Stimulated activated CD4-positive, alpha-beta T cell treated with anti-CD3 and anti-CD28 coated beads, Interleukin-15, amount 100 ng/mL, for 1 hour (primary cell): ENCODE data around the gene CALR3.
"Not testable (repeated sequence)": the region's sequence is repeated elsewhere in the genome, so short reads cannot be mapped to it uniquely, and the experiment has no call there.

Experiments
- DNase-seq, 2 donors: peaks; one replicate each; pipeline ENCODE4 v3.0.0-alpha.2; 2020; ENCODE audit warnings: low read depth in 1 of 2, low spot score in 1 of 2

The CALR3 gene

GRCh38 chr19:16497042-16497441, 1.1 kb upstream of the CALR3 start:
- DNase-seq = no peak

- no peak for DNase-seq
These were observed 631 bp upstream of the CALR3 start for GRCh38 chr19:16496613-16496983.

GRCh38 chr19:16486476-16486875, 9.5 kb downstream of the CALR3 start:
- DNase-seq = not testable (repeated sequence)

- DNase-seq = no peak
These were observed 13.2 kb downstream of the CALR3 start for GRCh38 chr19:16482745-16483144.

GRCh38 chr19:16477311-16477710, 18.7 kb downstream of the CALR3 start:
- DNase-seq = no peak

GRCh38 chr19:16476401-16476800, 19.6 kb downstream of the CALR3 start:
- no peak for DNase-seq

- DNase-seq = no peak
These were observed 22.0 kb downstream of the CALR3 start for GRCh38 chr19:16473875-16474392.

GRCh38 chr19:16472992-16473391, 23.0 kb downstream of the CALR3 start:
- DNase-seq = no peak

GRCh38 chr19:16472559-16472899, 23.4 kb downstream of the CALR3 start:
- not testable (repeated sequence) for DNase-seq

- no peak for DNase-seq
These were observed 24.8 kb downstream of the CALR3 start for GRCh38 chr19:16470911-16471811.

- no peak for DNase-seq
These were observed 25.4 kb downstream of the CALR3 start for GRCh38 chr19:16470541-16470910.

- DNase-seq = no peak
These were observed 28.4 kb downstream of the CALR3 start for GRCh38 chr19:16467581-16467980.

GRCh38 chr19:16466802-16467427, 29.1 kb downstream of the CALR3 start:
- not testable (repeated sequence) for DNase-seq

GRCh38 chr19:16465239-16465638, 30.7 kb downstream of the CALR3 start:
- no peak for DNase-seq

- DNase-seq = no peak
These were observed 31.9 kb downstream of the CALR3 start for GRCh38 chr19:16463991-16464575.

GRCh38 chr19:16463341-16463990, 32.5 kb downstream of the CALR3 start:
- DNase-seq = no peak

GRCh38 chr19:16462757-16463250, 33.2 kb downstream of the CALR3 start:
- DNase-seq = no peak

- DNase-seq = no peak
These were observed 34.3 kb downstream of the CALR3 start for GRCh38 chr19:16461630-16462051.

- DNase-seq = no peak
These were observed 35.5 kb downstream of the CALR3 start for GRCh38 chr19:16460454-16460853.

- DNase-seq = no peak
These were observed 36.3 kb downstream of the CALR3 start for GRCh38 chr19:16459680-16460079.
